Endothelial cell (in vitro differentiated cells): Measurements from ENCODE around the gene FHAD1. TPM values are rescaled to one million over a fixed set of nuclear protein-coding genes. Genes with fewer than 3 reads are reported as not detected.

Experiments
- DNase-seq: peaks from one replicate; pipeline ENCODE4 v3.0.0; 2021; ENCODE audit warnings: low spot score
- H3K27ac Mint-ChIP-seq: one replicate; pipeline ENCODE4 v1.8.0; 2021; ENCODE audit warnings: mixed read lengths, inconsistent platforms; ENCODE audit not compliant: unreplicated experiment
- H3K27me3 Mint-ChIP-seq: one replicate; pipeline ENCODE4 v1.8.0; 2021; ENCODE audit warnings: mild to moderate bottlenecking, moderate library complexity, mixed read lengths, inconsistent platforms; ENCODE audit not compliant: unreplicated experiment
- H3K36me3 Mint-ChIP-seq: one replicate; pipeline ENCODE4 v1.8.0; 2021; ENCODE audit warnings: mild to moderate bottlenecking, low read depth, mixed read lengths, inconsistent platforms; ENCODE audit not compliant: unreplicated experiment
- H3K4me1 Mint-ChIP-seq: one replicate; pipeline ENCODE4 v1.8.0; 2021; ENCODE audit warnings: mild to moderate bottlenecking, mixed read lengths, inconsistent platforms; ENCODE audit not compliant: unreplicated experiment
- H3K4me3 Mint-ChIP-seq: one replicate; pipeline ENCODE4 v1.8.0; 2021; ENCODE audit warnings: mild to moderate bottlenecking, mixed read lengths, inconsistent platforms; ENCODE audit not compliant: unreplicated experiment
- H3K9me3 Mint-ChIP-seq: one replicate; pipeline ENCODE4 v1.8.0; 2021; ENCODE audit warnings: mixed read lengths, inconsistent platforms; ENCODE audit not compliant: unreplicated experiment
- total RNA-seq: library from RNA; stranded (reverse); fragmentation: NEBNext Ultra II Directional; extraction: Animal tissue kit (Norgen Biotek cat#: 25700); gene quantifications from one replicate; pipeline ENCODE4 v1.2.1, GENCODE V29; 2021; ENCODE audit not compliant: unreplicated experiment
- TF ChIP-seq, protein P1 (sequence below): fragments of 200-600 bp; sonication (generic); IDR thresholded peaks from one replicate; pipeline ENCODE4 v1.5.0; 2021; ENCODE audit warnings: antibody characterized with exemption; ENCODE audit not compliant: unreplicated experiment

FHAD1 gene
- total RNA-seq, 1 donor from 2014 or later: 2.1 TPM

DNA sequence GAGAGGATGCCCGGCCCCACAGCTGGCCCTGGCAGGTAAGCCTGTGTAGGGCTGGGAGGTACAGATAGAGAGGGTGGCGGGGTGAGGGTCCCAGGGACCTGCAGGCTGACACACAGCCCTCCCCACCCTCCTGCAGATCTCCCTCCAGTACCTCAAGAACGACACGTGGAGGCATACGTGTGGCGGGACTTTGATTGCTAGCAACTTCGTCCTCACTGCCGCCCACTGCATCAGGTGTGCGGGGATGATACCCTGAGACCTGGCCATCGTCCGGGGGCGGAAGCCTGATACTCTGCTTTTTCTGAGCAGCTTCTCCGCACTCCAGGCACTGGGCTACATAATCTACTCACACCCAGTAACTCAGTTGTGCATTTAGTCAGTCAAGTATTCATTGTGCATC, 193.3 kb downstream of the FHAD1 start:
- no peaks in the 10 kb centered on the region for H3K4me1 Mint-ChIP-seq
- H3K4me3 Mint-ChIP-seq: no peak overlapping the region
- DNase-seq: no peak
- H3K27ac Mint-ChIP-seq: no peak overlapping the region
- TF ChIP-seq, protein P1, sequence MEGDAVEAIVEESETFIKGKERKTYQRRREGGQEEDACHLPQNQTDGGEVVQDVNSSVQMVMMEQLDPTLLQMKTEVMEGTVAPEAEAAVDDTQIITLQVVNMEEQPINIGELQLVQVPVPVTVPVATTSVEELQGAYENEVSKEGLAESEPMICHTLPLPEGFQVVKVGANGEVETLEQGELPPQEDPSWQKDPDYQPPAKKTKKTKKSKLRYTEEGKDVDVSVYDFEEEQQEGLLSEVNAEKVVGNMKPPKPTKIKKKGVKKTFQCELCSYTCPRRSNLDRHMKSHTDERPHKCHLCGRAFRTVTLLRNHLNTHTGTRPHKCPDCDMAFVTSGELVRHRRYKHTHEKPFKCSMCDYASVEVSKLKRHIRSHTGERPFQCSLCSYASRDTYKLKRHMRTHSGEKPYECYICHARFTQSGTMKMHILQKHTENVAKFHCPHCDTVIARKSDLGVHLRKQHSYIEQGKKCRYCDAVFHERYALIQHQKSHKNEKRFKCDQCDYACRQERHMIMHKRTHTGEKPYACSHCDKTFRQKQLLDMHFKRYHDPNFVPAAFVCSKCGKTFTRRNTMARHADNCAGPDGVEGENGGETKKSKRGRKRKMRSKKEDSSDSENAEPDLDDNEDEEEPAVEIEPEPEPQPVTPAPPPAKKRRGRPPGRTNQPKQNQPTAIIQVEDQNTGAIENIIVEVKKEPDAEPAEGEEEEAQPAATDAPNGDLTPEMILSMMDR: no peak
- no peaks in the 10 kb centered on the region for H3K36me3 Mint-ChIP-seq
- H3K27me3 Mint-ChIP-seq: peaks cover 5% of the 10 kb centered on the region
- no peaks in the 10 kb centered on the region for H3K9me3 Mint-ChIP-seq

DNA sequence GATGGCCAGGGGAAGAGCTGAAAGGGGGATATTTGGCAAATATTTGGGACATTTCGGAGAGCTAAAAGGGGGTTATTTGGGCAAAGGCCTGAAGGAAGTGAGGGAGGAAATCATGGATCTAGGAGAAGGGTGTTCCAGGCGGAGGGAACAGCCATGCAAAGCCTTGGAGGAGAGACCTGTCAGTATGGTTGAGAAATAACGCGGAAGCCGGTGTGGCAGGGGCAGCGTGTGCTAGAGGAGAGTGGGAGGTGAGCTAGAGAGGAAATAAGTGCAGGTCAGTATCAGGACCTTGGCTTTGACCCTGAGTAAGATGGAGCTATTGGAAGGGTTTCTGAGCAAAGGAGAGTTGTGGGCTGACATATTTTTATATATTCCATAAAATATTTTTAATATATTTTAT, 194.2 kb downstream of the FHAD1 start:
- Mint-ChIP-seq H3K27me3 (peaks cover 5% of the 10 kb centered on the region), H3K27ac (no peak overlapping the region), H3K9me3 (no peaks in the 10 kb centered on the region), H3K4me1 (peaks cover 2% of the 10 kb centered on the region), H3K36me3 (peaks cover 4% of the 10 kb centered on the region), H3K4me3 (no peak overlapping the region)
- no peak for DNase-seq
- TF ChIP-seq, protein P1: no peak

DNA sequence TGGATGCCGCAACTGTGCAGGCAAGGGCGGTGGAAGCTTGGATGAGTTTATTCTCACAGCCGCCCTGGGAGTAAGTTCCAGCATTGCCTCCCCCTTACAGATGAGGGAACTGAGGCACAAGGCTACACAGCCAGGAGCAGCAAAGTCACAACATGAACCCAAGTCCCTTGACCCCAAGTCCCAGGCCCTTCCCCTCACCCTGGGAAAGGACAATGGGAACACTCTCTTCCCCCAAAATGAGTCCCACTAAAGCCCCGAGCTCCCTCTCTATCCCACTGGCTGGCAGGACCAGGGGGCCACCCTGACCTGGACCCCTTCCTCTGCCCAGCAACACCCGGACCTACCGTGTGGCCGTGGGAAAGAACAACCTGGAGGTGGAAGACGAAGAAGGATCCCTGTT, 195.1 kb downstream of the FHAD1 start:
- Mint-ChIP-seq H3K9me3 (no peaks in the 10 kb centered on the region), H3K4me1 (peaks cover 2% of the 10 kb centered on the region), H3K4me3 (no peak overlapping the region), H3K27ac (no peak overlapping the region), H3K36me3 (peaks cover 4% of the 10 kb centered on the region), H3K27me3 (peaks cover 5% of the 10 kb centered on the region)
- no peak for DNase-seq
- TF ChIP-seq, protein P1: no peak

DNA sequence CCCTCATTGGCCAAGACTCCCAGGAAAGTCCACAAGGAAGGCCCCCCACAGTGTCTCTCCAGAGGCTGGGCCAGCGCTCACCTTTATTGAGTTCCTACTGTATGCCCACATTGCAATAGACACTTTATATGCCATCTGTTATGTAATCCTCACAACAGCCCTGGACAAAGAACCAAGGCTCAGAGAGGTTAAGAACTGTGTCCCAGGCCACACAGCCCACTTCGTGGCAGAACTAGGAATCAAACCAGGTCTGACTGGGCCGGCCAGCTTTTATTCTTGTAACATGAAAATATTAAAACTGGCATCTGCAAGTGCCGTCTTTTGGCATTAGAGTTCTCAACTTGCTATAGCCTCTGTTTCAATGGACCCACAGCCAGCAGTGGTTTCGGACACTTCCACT, 195.7 kb downstream of the FHAD1 start:
- H3K36me3 Mint-ChIP-seq: peaks cover 4% of the 10 kb centered on the region
- no peak for DNase-seq
- TF ChIP-seq, protein P1: no peak
- no peak overlapping the region for H3K27ac Mint-ChIP-seq
- H3K27me3 Mint-ChIP-seq: peaks cover 5% of the 10 kb centered on the region
- H3K4me1 Mint-ChIP-seq: peaks cover 2% of the 10 kb centered on the region
- no peaks in the 10 kb centered on the region for H3K9me3 Mint-ChIP-seq
- no peak overlapping the region for H3K4me3 Mint-ChIP-seq

DNA sequence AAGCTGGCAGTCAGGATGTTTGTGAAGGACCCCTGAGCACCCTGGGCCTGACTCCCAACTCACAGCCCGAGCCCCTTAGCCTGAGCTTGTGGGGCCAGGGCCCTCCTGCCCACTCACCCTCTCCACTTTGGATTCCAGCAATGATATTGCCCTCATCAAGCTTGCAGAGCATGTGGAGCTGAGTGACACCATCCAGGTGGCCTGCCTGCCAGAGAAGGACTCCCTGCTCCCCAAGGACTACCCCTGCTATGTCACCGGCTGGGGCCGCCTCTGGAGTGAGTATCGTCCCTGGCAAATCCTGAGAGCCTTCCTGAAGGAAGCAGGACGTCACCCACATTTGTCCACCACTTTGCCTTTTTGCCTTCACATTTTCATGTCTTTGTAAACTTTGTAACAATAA, 196.3 kb downstream of the FHAD1 start:
- no peak for DNase-seq
- Mint-ChIP-seq H3K36me3 (peaks cover 4% of the 10 kb centered on the region), H3K4me3 (no peak overlapping the region), H3K4me1 (peaks cover 2% of the 10 kb centered on the region), H3K9me3 (no peaks in the 10 kb centered on the region), H3K27me3 (peaks cover 5% of the 10 kb centered on the region), H3K27ac (no peak overlapping the region)
- TF ChIP-seq, protein P1: no peak
